Measurements from ENCODE around the gene KRTAP4-16. TPM values are rescaled to one million over a fixed set of nuclear protein-coding genes. Genes with fewer than 3 reads are reported as not detected.
"Not testable (repeated sequence)": the region's sequence is repeated elsewhere in the genome, so short reads cannot be mapped to it uniquely, and the experiment has no call there.

KRTAP4-16 gene
- total and polyA plus RNA-seq, 2 donors (not counting 1 experiment from before 2014, with no cell fraction given), result not detected

DNA sequence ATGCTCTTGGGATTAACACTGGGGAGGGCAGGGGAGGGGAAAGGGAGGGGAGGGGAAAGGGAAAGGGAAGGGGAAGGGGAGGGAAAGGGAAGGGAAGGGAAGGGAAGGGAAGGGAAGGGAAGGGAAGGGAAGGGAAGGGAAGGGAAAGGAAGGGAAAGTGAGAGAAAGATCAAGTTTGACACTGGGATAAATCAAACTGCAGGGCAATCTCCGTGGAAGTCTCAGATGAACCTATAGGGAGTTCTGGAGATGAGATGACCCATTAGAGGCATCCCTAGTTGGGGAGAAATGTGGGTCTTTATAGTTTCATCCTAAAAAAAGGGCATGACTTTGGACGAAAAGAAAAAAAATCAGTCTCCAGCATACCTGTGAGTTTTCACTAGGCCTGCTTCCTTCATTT lies 19.7 kb upstream of the KRTAP4-16 start:
- ATAC-seq (ENCODE audit: low read depth) (no peak), DNase-seq (no peak)
- no peak overlapping the region for H3K27ac Mint-ChIP-seq
- H2AFZ ChIP-seq (ENCODE audit: insufficient read depth, low read depth, low read length, poor library complexity, severe bottlenecking), result no peak overlapping the region
- H3K79me2 ChIP-seq (ENCODE audit: control insufficient read depth, insufficient read depth, low read length), result no peaks in the 10 kb centered on the region
- peaks cover 0 to 5% (median 3%) of the 10 kb centered on the region in 3 donors for H3K9me3 ChIP-seq (ENCODE audit: control extremely low read depth in 1 of 3, control insufficient read depth in 2 of 3, insufficient read depth in 1 of 3, low read length in 2 of 3)
- peaks cover 13% of the 10 kb centered on the region for H3K27me3 Mint-ChIP-seq
- no peak overlapping the region for H3K9ac ChIP-seq (ENCODE audit: low read length)
- intact Hi-C loops (cut with micrococcal nuclease), result loop anchor here (5.0 kb wide), 1 partner anchor 186 kb away; the partner anchor contains the start of gene KRTAP16-1
- peaks cover 30% of the 10 kb centered on the region for H3K4me1 Mint-ChIP-seq
- no peaks in the 10 kb centered on the region for H3K27me3 ChIP-seq (replicated peaks in 1 of 4; ENCODE audit: control extremely low read depth in 1 of 4, control insufficient read depth in 3 of 4, insufficient read depth in 4 of 4, low read length in 3 of 4)
- no peak overlapping the region for H3K4me2 ChIP-seq (replicated peaks; ENCODE audit: low read depth, low read length, poor library complexity, severe bottlenecking)
- POLR2A ChIA-PET, result no interaction called here
- H3K4me1 ChIP-seq (ENCODE audit: control insufficient read depth in 2 of 2, insufficient read depth in 2 of 2, low read length in 2 of 2), result peaks cover 56 to 63% of the 10 kb centered on the region in 2 donors
- WGBS (ENCODE audit: insufficient coverage), result 100% methylated on average over 1 of the region's 2 CpGs
- no peaks in the 10 kb centered on the region for H3K9me3 Mint-ChIP-seq (ENCODE audit: insufficient read depth)
- no peak overlapping the region for H3K4me3 Mint-ChIP-seq
- no peak overlapping the region for H3K27ac ChIP-seq (ENCODE audit: low read length in 2 of 2)
- H3K36me3 ChIP-seq (replicated peaks in 1 of 2; ENCODE audit: control extremely low read depth in 1 of 2, control insufficient read depth in 1 of 2, extremely low read depth in 1 of 2, insufficient read depth in 2 of 2, low read length in 1 of 2), result no peaks in the 10 kb centered on the region
- CTCF ChIA-PET, result no interaction called here
- H4K20me1 ChIP-seq (ENCODE audit: control insufficient read depth, insufficient read depth, low read length, poor library complexity, severe bottlenecking), result no peaks in the 10 kb centered on the region
- no peak overlapping the region for H3K4me3 ChIP-seq (ENCODE audit: control extremely low read depth in 1 of 5, extremely low read depth in 1 of 5, insufficient read depth in 1 of 5, low read depth in 2 of 5, low read length in 4 of 5)
- no peak for TF ChIP-seq EZH2 (IDR thresholded peaks at IDR 0.05; ENCODE audit: borderline replicate concordance, insufficient read depth, low read depth, low read length, poor library complexity, severe bottlenecking)
- TF ChIP-seq, protein P1, sequence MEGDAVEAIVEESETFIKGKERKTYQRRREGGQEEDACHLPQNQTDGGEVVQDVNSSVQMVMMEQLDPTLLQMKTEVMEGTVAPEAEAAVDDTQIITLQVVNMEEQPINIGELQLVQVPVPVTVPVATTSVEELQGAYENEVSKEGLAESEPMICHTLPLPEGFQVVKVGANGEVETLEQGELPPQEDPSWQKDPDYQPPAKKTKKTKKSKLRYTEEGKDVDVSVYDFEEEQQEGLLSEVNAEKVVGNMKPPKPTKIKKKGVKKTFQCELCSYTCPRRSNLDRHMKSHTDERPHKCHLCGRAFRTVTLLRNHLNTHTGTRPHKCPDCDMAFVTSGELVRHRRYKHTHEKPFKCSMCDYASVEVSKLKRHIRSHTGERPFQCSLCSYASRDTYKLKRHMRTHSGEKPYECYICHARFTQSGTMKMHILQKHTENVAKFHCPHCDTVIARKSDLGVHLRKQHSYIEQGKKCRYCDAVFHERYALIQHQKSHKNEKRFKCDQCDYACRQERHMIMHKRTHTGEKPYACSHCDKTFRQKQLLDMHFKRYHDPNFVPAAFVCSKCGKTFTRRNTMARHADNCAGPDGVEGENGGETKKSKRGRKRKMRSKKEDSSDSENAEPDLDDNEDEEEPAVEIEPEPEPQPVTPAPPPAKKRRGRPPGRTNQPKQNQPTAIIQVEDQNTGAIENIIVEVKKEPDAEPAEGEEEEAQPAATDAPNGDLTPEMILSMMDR (IDR thresholded peaks at IDR 0.05), result no peak

DNA sequence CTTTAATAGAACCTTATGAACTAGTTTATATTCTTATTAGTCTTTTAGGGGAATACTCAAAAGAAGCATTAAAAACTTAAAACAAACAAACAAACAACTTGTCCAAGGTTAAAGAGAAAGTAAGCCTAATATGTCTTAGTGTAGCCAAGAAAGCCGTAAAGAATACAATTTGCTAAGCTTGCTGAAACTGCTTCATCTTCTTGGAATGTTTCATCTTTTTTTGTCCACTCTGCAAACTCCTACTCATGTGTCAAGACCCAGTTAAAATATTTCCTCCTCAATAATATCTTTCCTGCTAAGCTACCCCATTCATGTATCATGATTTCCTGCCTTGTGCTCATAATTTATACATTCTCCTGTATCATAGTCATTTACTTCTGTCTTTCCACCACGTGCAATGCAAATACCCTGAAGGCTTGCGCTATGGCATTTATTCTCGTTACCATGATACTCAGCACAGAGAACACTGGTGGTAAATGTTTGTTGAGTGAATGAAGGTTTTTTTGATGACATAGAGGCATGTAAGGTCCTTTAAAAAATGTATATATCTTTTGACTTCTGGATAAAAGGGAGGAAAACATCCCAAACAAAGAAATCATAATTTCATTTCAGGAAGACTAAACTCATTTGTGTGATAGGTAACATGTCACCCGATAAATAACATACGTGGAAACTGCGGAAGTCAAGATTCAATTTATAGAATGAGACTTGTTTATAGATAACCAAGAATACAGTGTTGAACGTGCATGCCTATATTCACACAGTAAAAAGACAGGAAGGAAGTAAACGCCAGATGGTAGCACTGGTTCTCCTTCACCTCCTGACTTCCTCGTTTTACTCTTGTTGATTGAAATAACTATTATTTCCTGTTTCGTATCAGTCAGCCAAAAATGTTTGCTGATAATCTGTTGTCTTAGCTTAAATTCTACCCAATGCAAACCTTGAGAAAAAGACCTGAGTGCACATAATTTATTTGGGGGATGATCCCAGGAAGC lies 18.0 kb upstream of the KRTAP4-16 start:
- not testable (repeated sequence) for H3K9me3 Mint-ChIP-seq (ENCODE audit: insufficient read depth); H3K27me3 ChIP-seq (replicated peaks in 1 of 4; ENCODE audit: control extremely low read depth in 1 of 4, control insufficient read depth in 3 of 4, insufficient read depth in 4 of 4, low read length in 3 of 4); H3K36me3 ChIP-seq (replicated peaks in 1 of 2; ENCODE audit: control extremely low read depth in 1 of 2, control insufficient read depth in 1 of 2, extremely low read depth in 1 of 2, insufficient read depth in 2 of 2, low read length in 1 of 2); H2AFZ ChIP-seq (ENCODE audit: insufficient read depth, low read depth, low read length, poor library complexity, severe bottlenecking); H4K20me1 ChIP-seq (ENCODE audit: control insufficient read depth, insufficient read depth, low read length, poor library complexity, severe bottlenecking); H3K9me3 ChIP-seq (ENCODE audit: control extremely low read depth in 1 of 3, control insufficient read depth in 2 of 3, insufficient read depth in 1 of 3, low read length in 2 of 3); H3K27me3 Mint-ChIP-seq; H3K79me2 ChIP-seq (ENCODE audit: control insufficient read depth, insufficient read depth, low read length)
- H3K4me3 Mint-ChIP-seq, result peak overlapping the region; percentile 46
- H3K4me1 ChIP-seq (ENCODE audit: control insufficient read depth in 2 of 2, insufficient read depth in 2 of 2, low read length in 2 of 2), result peaks cover 64 to 77% of the 10 kb centered on the region in 2 donors
- ATAC-seq (ENCODE audit: low read depth), result peak; percentile 69
- H3K4me1 Mint-ChIP-seq, result peaks cover 40% of the 10 kb centered on the region
- intact Hi-C loops (cut with micrococcal nuclease), result loop anchor here (5.0 kb wide), 2 partner anchors 57 to 187 kb away; partner anchors contain the start of genes KRTAP16-1 and KRTAP4-2
- H3K4me3 ChIP-seq (ENCODE audit: control extremely low read depth in 1 of 5, extremely low read depth in 1 of 5, insufficient read depth in 1 of 5, low read depth in 2 of 5, low read length in 4 of 5), result peak overlapping the region in 2 of 5 experiments; percentile 25 to 50
- ChIA-PET POLR2A (interaction anchor here (0.8 kb wide), 1 partner anchor 102 kb away, joined by 3 read pairs; no protein-coding TSS in a partner anchor), CTCF (interaction anchor here (1.6 kb wide), 1 partner anchor 202 kb away, joined by 5 read pairs; no protein-coding TSS in a partner anchor)
- H3K4me2 ChIP-seq (replicated peaks; ENCODE audit: low read depth, low read length, poor library complexity, severe bottlenecking), result peak overlapping the region; percentile 57
- peak overlapping the region; percentile 87 for H3K27ac Mint-ChIP-seq
- 100% methylated on average over 1 of the region's 11 CpGs for WGBS (ENCODE audit: insufficient coverage)
- peak overlapping the region; percentile 30 for H3K9ac ChIP-seq (ENCODE audit: low read length)
- peak overlapping the region; percentile 93 to 97 for H3K27ac ChIP-seq (ENCODE audit: low read length in 2 of 2)
- DNase-seq, result peak; percentile 71

Measured in B cell (primary cell).